Measurements from ENCODE around the gene SSH2. TPM values are rescaled to one million over a fixed set of nuclear protein-coding genes. Genes with fewer than 3 reads are reported as not detected.
A peak's percentile ranks its signal among the peaks of the same experiment; 100 is the strongest.

Gene SSH2
- total and polyA plus RNA-seq, 8 donors: 8.4 to 19.1 (median 10.3) TPM

DNA sequence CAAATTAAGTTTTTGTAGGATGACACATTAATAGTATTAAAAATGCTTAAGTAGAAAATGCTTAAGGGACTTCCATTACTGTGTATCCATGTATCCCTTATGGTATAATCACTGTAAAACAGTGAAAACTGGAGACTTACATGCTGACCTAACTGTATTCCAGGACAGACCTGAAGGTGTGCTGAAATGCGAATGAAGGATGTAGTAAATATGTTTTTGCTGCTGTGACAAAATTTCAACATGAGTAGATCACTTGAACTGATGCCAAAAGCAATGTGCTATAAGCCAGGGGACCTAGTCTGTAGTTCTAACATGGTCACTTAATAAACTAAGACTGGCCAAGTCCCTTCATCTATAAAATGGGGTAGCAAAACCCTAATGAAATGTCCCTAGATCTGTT is 165.3 kb downstream of the SSH2 start:
- Histone ChIP-seq H3K36me3 (no peaks in the 10 kb centered on the region), H3K27ac (no peak overlapping the region), H3K27me3 (no peaks in the 10 kb centered on the region), H3K4me1 (no peaks in the 10 kb centered on the region), H3K9me3 (no peaks in the 10 kb centered on the region), H3K4me3 (no peak overlapping the region)
- FAIRE-seq (no peak), DNase-seq (no peak), ATAC-seq (no peak)
- intact Hi-C loops (cut with DNase I): no loop called here
- WGBS, 2 donors: 87 to 92% methylated on average over 1 of the region's 1 CpG
- TF ChIP-seq, protein P1, sequence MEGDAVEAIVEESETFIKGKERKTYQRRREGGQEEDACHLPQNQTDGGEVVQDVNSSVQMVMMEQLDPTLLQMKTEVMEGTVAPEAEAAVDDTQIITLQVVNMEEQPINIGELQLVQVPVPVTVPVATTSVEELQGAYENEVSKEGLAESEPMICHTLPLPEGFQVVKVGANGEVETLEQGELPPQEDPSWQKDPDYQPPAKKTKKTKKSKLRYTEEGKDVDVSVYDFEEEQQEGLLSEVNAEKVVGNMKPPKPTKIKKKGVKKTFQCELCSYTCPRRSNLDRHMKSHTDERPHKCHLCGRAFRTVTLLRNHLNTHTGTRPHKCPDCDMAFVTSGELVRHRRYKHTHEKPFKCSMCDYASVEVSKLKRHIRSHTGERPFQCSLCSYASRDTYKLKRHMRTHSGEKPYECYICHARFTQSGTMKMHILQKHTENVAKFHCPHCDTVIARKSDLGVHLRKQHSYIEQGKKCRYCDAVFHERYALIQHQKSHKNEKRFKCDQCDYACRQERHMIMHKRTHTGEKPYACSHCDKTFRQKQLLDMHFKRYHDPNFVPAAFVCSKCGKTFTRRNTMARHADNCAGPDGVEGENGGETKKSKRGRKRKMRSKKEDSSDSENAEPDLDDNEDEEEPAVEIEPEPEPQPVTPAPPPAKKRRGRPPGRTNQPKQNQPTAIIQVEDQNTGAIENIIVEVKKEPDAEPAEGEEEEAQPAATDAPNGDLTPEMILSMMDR (IDR thresholded peaks at IDR 0.05): no peak

DNA sequence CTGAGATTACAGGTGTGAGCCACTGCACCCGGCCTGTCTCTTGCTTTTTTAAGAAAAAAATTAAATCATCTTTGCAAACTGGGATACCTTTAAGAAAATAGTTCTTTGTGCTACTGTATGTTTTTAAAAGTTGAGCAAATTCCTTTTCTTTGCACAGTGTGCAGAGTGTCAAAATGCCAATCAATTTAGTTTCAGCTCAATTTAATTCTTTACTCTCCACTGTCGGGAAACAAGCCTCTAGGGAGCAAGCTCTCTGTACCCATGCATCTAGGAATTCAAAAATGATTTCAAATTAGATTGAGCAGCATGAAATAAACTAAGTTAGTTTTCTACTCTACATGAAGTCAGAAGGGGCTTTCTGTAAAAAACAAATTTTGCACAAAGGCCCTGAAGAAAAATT is 165.8 kb downstream of the SSH2 start:
- DNase-seq: no peak
- Histone ChIP-seq H3K4me3 (no peak overlapping the region), H3K27ac (no peak overlapping the region), H3K4me1 (no peaks in the 10 kb centered on the region), H3K36me3 (no peaks in the 10 kb centered on the region), H3K9me3 (no peaks in the 10 kb centered on the region), H3K27me3 (no peaks in the 10 kb centered on the region)
- no peak for FAIRE-seq
- 67 to 71% methylated on average over 2 of the region's 2 CpGs for WGBS, 2 donors
- TF ChIP-seq, protein P1 (IDR thresholded peaks at IDR 0.05): no peak
- ATAC-seq: no peak
- intact Hi-C loops (cut with DNase I): no loop called here

DNA sequence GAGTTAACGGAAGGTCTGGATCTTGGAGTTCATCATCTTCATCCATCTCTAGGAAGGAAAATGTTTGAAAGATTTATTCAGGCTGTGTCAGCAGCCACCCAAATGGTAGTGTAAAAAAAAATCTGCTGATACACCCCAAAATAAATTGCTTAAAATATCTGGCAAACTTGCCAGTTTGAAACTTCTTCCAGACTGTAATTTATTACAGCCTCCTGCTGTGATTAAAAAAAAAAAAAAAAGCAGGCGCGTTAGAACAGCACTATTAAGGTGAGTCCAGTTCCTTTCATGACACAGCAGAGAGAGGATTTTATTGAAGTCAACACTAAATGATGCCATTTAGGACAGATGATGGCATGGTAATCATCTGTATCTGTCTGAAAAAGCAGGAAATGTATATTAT is 166.8 kb downstream of the SSH2 start:
- Histone ChIP-seq H3K4me1 (no peaks in the 10 kb centered on the region), H3K9me3 (no peaks in the 10 kb centered on the region), H3K27ac (no peak overlapping the region), H3K4me3 (no peak overlapping the region), H3K36me3 (no peaks in the 10 kb centered on the region), H3K27me3 (no peaks in the 10 kb centered on the region)
- TF ChIP-seq, protein P1 (IDR thresholded peaks at IDR 0.05): no peak
- WGBS, 2 donors: 78 to 79% methylated on average over 3 of the region's 3 CpGs
- intact Hi-C loops (cut with DNase I): no loop called here
- no peak for ATAC-seq
- no peak for FAIRE-seq
- DNase-seq: no peak

DNA sequence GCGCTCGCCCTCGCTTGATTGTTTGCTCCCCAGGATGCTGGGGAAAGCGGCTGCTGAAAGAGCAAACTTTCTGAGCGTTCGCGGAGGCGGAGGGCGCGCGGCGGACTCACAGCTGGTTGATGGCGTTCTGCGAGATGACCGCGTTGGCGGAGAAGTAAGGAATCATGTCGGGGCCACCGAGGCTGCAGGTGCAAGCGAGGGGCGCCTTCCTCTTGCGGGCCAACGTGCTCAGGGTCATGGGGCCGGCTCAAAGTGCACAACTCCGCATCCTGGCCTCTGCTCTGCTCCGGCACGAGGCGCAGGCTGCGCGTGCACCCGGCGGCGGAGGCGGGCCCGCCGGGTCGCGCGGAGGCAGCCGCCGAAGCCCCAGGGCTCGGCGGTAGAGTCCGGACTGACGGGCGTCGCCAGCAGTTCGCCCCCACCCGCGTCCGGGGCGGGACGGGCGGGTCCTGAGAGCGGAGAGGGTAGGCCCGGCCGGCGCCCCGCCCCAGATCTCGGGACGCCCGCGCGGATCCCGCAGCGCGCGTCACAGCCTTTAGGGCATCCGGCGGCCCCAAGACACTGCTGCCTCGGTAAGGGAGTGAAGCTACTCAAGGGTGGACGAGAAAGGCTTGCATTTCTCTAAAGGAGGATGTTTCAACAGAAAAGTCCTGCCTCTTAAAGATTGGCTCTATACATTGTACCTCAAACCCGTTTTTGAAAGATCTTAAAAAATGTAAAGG is 168.8 kb downstream of the SSH2 start:
- H3K4me1 ChIP-seq: no peaks in the 10 kb centered on the region
- peak; percentile 71 to 95 (median 95) for ATAC-seq
- peak overlapping the region; percentile 23 to 66 (median 41) for H3K4me3 ChIP-seq
- intact Hi-C loops (cut with DNase I): no loop called here
- peak; percentile 54 to 80 (median 67) for DNase-seq
- H3K27me3 ChIP-seq: no peaks in the 10 kb centered on the region
- WGBS, 2 donors: 19 to 41% methylated on average over 70 to 73 of the region's 73 CpGs
- H3K9me3 ChIP-seq: no peaks in the 10 kb centered on the region
- TF ChIP-seq, protein P1 (IDR thresholded peaks at IDR 0.05): no peak
- H3K27ac ChIP-seq: peak overlapping the region in 2 of 4 donors; percentile 63 to 65
- no peak for FAIRE-seq
- no peaks in the 10 kb centered on the region for H3K36me3 ChIP-seq

Measured in pancreas (tissue), 10 donors.